ENCODE results near the gene CFAP20DC. TPM values are rescaled to one million over a fixed set of nuclear protein-coding genes. Genes with fewer than 3 reads are reported as not detected.

CFAP20DC gene
- total and polyA plus RNA-seq, 7 donors: 0.03 TPM; not detected in 4

- 28 to 46% (median 35%) methylated on average over 2 of the region's 2 CpGs for WGBS, 3 donors
- no peak for ATAC-seq
These were observed 84.0 kb downstream of the CFAP20DC start for GRCh38 chr3:58965865-58966264.

DNA sequence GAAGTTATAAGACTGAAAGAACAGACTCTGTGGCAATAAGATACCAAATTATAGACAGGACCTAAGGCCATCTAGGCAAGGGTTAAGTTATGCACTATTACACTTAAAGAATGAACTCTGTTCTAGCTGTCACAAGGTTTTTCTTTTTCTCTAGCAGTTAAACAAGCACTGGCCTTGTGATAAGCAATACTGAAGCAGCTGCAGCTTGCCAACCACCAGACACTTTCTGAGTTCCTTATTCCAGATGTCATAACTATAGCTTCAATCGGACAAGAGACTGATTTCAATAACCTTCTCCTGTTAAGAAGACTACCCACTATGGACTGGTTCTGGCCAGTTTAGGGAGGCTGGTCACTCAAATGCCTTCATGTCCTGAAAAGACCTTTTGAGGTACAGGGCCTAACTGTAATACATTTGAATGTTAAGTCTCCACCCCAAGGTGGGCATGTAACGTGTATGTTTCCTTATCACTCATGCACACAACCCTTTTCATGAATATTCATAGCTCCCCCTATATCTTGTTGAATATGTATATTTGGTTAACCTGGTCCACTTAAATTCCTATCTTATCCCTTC, 85.8 kb downstream of the CFAP20DC start:
- H3K36me3 ChIP-seq (ENCODE audit: insufficient read depth in 1 of 2, low read depth in 1 of 2): no peaks in the 10 kb centered on the region
- no peak overlapping the region for H3K4me3 ChIP-seq
- ATAC-seq: no peak
- WGBS, 3 donors: 78 to 87% (median 84%) methylated on average over 2 of the region's 2 CpGs
- no peak overlapping the region for H3K27ac ChIP-seq
- peaks cover 5% of the 10 kb centered on the region for H3K9me3 ChIP-seq
- no peaks in the 10 kb centered on the region for H3K4me1 ChIP-seq
- DNase-seq: no peak
- intact Hi-C loops (cut with DNase I): no loop called here
- no peaks in the 10 kb centered on the region for H3K27me3 ChIP-seq (ENCODE audit: insufficient read depth in 3 of 3, low read length in 2 of 3)
- no peak for TF ChIP-seq CTCF (IDR thresholded peaks at IDR 0.05)

More at GRCh38 chr3:58965865-58966264, 84.0 kb downstream of the CFAP20DC start:
- no peaks in the 10 kb centered on the region for H3K27me3 ChIP-seq (ENCODE audit: insufficient read depth in 3 of 3, low read length in 2 of 3)
- no peak for DNase-seq
- no peaks in the 10 kb centered on the region for H3K36me3 ChIP-seq (ENCODE audit: insufficient read depth in 1 of 2, low read depth in 1 of 2)
- H3K9me3 ChIP-seq: peaks cover 5% of the 10 kb centered on the region
- intact Hi-C loops (cut with DNase I): no loop called here
- no peak for TF ChIP-seq CTCF (IDR thresholded peaks at IDR 0.05)
- no peak overlapping the region for H3K27ac ChIP-seq
- H3K4me3 ChIP-seq: no peak overlapping the region
- H3K4me1 ChIP-seq: no peaks in the 10 kb centered on the region

DNA sequence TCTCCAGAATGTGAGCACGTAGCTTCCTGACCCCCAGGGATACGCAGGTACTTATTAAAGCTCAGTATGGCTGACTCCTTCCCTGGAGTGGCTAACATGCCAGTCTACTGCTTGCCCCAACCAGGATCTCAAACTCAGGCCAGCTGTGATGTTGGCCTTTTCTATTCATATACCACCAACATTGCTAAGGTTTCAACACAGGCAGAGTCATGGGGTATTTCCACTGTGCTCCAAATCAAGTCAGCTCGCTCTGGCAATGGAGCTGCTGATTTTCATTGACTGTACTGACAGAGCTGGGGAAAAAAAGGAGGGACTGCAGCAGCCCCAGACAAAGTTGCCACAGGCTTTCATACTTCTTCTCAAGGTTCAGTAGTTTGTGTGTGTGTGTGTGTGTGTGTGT, 87.0 kb downstream of the CFAP20DC start:
- intact Hi-C loops (cut with DNase I): no loop called here
- H3K27me3 ChIP-seq (ENCODE audit: insufficient read depth in 3 of 3, low read length in 2 of 3): no peaks in the 10 kb centered on the region

DNA sequence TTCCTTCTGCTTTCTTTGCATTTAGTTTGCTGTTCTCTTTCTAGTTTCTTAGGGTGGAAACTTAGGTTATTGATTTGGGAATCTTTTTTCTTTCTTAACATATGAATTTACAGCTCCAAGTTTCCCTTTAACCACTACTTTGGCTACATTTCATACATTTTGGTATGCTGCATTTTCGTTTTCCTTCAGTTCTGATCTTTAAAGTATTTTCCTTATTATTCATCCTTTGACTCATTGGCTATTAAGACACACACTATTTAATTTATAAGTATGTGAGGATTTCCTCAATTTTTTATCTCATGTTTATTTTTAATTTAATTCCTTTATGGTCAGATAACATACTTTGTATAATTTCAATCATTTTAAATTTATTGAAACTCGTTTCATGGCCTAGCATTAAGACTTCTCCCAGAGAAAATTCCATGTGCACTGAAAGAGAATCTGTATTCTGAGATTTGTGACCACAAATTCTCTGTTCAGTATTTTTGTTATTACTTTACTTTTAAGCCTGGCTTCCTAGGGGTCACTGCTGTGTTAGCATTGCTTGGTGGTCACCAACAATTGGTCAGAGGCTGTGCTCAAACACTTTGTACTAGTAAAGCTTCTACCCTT, 87.7 kb downstream of the CFAP20DC start:
- Histone ChIP-seq H3K9me3 (no peaks in the 10 kb centered on the region), H3K36me3 (ENCODE audit: insufficient read depth in 1 of 2, low read depth in 1 of 2) (no peaks in the 10 kb centered on the region), H3K4me1 (no peaks in the 10 kb centered on the region), H3K4me3 (no peak overlapping the region), H3K27ac (no peak overlapping the region), H3K27me3 (ENCODE audit: insufficient read depth in 3 of 3, low read length in 2 of 3) (no peaks in the 10 kb centered on the region)
- TF ChIP-seq CTCF (IDR thresholded peaks at IDR 0.05): no peak
- DNase-seq: no peak
- intact Hi-C loops (cut with DNase I): no loop called here
- 66 to 77% (median 76%) methylated on average over 2 of the region's 2 CpGs for WGBS, 3 donors
- ATAC-seq: no peak

More for the DNA sequence above, 87.0 kb downstream of the CFAP20DC start:
- 94 to 96% (median 94%) methylated on average over 3 of the region's 3 CpGs for WGBS, 3 donors
- no peak for TF ChIP-seq CTCF (IDR thresholded peaks at IDR 0.05)
- ATAC-seq (no peak), DNase-seq (no peak)
- Histone ChIP-seq H3K4me1 (no peaks in the 10 kb centered on the region), H3K9me3 (no peaks in the 10 kb centered on the region), H3K27ac (no peak overlapping the region), H3K4me3 (no peak overlapping the region), H3K36me3 (ENCODE audit: insufficient read depth in 1 of 2, low read depth in 1 of 2) (no peaks in the 10 kb centered on the region)

DNA sequence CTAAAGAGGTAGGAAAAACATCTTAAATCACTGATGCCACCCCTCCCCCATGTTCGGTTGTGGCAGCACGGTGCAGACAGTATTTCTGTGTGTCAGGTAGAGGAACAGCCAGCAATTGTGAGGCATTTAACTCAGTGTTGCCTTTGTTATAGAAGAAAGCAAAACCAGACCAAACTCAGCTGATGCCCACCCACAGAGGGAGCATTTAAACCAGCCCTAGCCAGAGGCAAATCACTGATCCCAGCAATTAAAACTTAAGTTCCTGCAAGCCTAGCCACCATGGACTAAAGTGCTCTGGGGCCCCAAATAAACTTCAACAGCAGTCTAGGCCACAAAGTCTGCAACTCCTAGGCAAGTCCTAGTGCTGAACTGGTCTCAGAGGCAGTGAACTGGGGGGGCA, 94.5 kb downstream of the CFAP20DC start:
- H3K4me1 ChIP-seq: no peaks in the 10 kb centered on the region
- no peak for ATAC-seq
- TF ChIP-seq CTCF (IDR thresholded peaks at IDR 0.05): no peak
- no peaks in the 10 kb centered on the region for H3K9me3 ChIP-seq
- H3K27ac ChIP-seq: no peak overlapping the region
- DNase-seq: no peak
- H3K4me3 ChIP-seq: no peak overlapping the region
- intact Hi-C loops (cut with DNase I): no loop called here
- H3K27me3 ChIP-seq (ENCODE audit: insufficient read depth in 3 of 3, low read length in 2 of 3): no peaks in the 10 kb centered on the region
- no peaks in the 10 kb centered on the region for H3K36me3 ChIP-seq (ENCODE audit: insufficient read depth in 1 of 2, low read depth in 1 of 2)
- WGBS, 3 donors: 33 to 52% (median 34%) methylated on average over 2 of the region's 2 CpGs
